Activated CD4-positive, alpha-beta memory T cell treated with anti-CD3 and anti-CD28 coated beads, Interleukin-2, amount 10 ng/mL, durations not matched to agents 7 days and 5 days (primary cell): Measurements from ENCODE around the gene CYP26A1. TPM values are rescaled to one million over a fixed set of nuclear protein-coding genes. Genes with fewer than 3 reads are reported as not detected.

Experiments used
- CTCF ChIA-PET: fragments of 350-600 bp; sonication (Branson Sonifier 250); formaldehyde crosslinking; loops from one replicate; lab custom pipeline; 2021; ENCODE audit warnings: antibody characterized with exemption, inconsistent platforms; lab: Charles Lee
- POLR2A ChIA-PET: fragments of 350-600 bp; sonication (Branson Sonifier 250); formaldehyde crosslinking; loops from one replicate; lab custom pipeline; 2021; ENCODE audit warnings: antibody characterized with exemption; lab: Charles Lee
- DNase-seq: peaks from one replicate; pipeline ENCODE4 v3.0.0-alpha.2; 2020
- H3K27ac Mint-ChIP-seq: one replicate; pipeline ENCODE4 v1.8.0; 2021; ENCODE audit warnings: mild to moderate bottlenecking, mixed read lengths
- H3K27me3 Mint-ChIP-seq: one replicate; pipeline ENCODE4 v1.8.0; 2021; ENCODE audit warnings: mixed read lengths
- H3K36me3 Mint-ChIP-seq: one replicate; pipeline ENCODE4 v1.8.0; 2021; ENCODE audit warnings: low read depth, mixed read lengths
- H3K4me1 Mint-ChIP-seq: one replicate; pipeline ENCODE4 v1.8.0; 2021; ENCODE audit warnings: mixed read lengths
- H3K4me3 Mint-ChIP-seq: one replicate; pipeline ENCODE4 v1.8.0; 2021; ENCODE audit warnings: mild to moderate bottlenecking, mixed read lengths
- H3K9me3 Mint-ChIP-seq: one replicate; pipeline ENCODE4 v1.8.0; 2021; ENCODE audit warnings: mixed read lengths
- total RNA-seq, 2 experiments: library from RNA; stranded (reverse); gene quantifications; one replicate each; pipeline ENCODE4 v1.2.3, GENCODE V29; 2021

CYP26A1 gene
- total RNA-seq, 2 experiments from 2014 or later: not detected

- DNase-seq: no peak
- H3K4me3 Mint-ChIP-seq: no peak overlapping the region
- peaks cover 12% of the 10 kb centered on the region for H3K4me1 Mint-ChIP-seq
- H3K27ac Mint-ChIP-seq: no peak overlapping the region
- H3K27me3 Mint-ChIP-seq: peaks cover 4% of the 10 kb centered on the region
- POLR2A ChIA-PET: no interaction called here
- peaks cover 23% of the 10 kb centered on the region for H3K9me3 Mint-ChIP-seq
- H3K36me3 Mint-ChIP-seq: peaks cover 4% of the 10 kb centered on the region
- CTCF ChIA-PET: no interaction called here
These were observed 51.1 kb downstream of the CYP26A1 start for GRCh38 chr10:93124580-93125318.

- peaks cover 4% of the 10 kb centered on the region for H3K36me3 Mint-ChIP-seq
- ChIA-PET POLR2A (no interaction called here), CTCF (interaction anchor here (0.9 kb wide), 1 partner anchor 10 kb away, joined by 3 read pairs; no protein-coding TSS in a partner anchor)
- no peak overlapping the region for H3K4me3 Mint-ChIP-seq
- peaks cover 23% of the 10 kb centered on the region for H3K9me3 Mint-ChIP-seq
- H3K27me3 Mint-ChIP-seq: peaks cover 2% of the 10 kb centered on the region
- H3K4me1 Mint-ChIP-seq: peaks cover 12% of the 10 kb centered on the region
- DNase-seq: no peak
- no peak overlapping the region for H3K27ac Mint-ChIP-seq
These were observed 52.3 kb downstream of the CYP26A1 start for GRCh38 chr10:93125966-93126365.

- CTCF ChIA-PET: interaction anchor here (0.7 kb wide), 1 partner anchor 9 kb away, joined by 3 read pairs; no protein-coding TSS in a partner anchor
- POLR2A ChIA-PET: no interaction called here
- no peak for DNase-seq
These were observed 52.9 kb downstream of the CYP26A1 start for GRCh38 chr10:93126483-93127052.

More at GRCh38 chr10:93126483-93127052, 52.9 kb downstream of the CYP26A1 start:
- Mint-ChIP-seq H3K27me3 (peaks cover 2% of the 10 kb centered on the region), H3K36me3 (peaks cover 4% of the 10 kb centered on the region), H3K9me3 (peaks cover 23% of the 10 kb centered on the region), H3K4me1 (peaks cover 12% of the 10 kb centered on the region), H3K4me3 (no peak overlapping the region), H3K27ac (no peak overlapping the region)

Other genes with a start within 250 kb of the CYP26A1 start
- gene EXOC6, start 225.4 kb upstream of the CYP26A1 start, total RNA-seq: 1 to 10 TPM; 9.4 to 9.9 TPM
- gene CYP26C1, start 13.1 kb upstream of the CYP26A1 start, total RNA-seq: not detected